ENCODE data around the gene ACLY. TPM values are rescaled to one million over a fixed set of nuclear protein-coding genes. Genes with fewer than 3 reads are reported as not detected.
"Not testable (repeated sequence)": the region's sequence is repeated elsewhere in the genome, so short reads cannot be mapped to it uniquely, and the experiment has no call there.

The ACLY gene
- total and polyA plus RNA-seq, 8 donors: 73.0 to 204 (median 87.3) TPM

DNA sequence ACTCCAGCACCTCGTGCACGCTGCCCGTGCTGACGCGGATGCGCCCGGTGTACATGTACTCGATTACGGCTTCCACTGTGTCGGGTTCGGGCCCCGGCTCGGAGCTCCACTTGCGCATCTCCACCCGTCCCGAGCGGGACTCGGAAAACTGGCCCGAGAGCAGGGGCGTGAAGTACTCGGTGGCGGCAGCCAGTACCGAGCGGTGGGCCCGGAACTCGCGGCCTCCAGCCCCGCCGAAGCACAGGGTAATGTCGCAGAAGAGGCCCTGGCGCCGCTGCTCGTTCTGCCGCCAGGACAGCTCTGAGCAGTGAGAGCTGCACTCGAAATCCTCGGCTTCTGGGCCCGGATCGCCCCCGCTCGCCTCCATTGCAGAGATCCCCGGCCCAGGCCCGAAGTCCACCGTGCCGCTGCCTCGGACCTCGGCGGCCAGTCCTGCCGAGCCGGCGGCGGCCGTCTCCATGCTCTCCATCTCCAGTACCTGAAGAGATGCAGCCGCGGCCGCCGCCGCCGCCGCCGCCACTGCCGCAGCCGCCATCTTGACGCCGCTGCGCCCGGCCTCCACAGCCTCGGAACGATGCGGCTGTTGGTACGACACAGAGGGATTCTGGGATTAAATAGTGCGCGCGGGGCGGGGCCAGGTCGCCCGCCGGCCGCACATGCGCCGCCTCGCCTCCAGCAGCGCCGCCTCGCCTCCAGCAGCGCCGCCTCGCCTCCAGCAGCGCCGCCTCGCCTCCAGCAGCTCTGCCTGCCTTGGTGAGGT is 53.7 kb downstream of the ACLY start, which contains the start of gene KLHL11:
Gene KLHL11 (minus strand): TSS at position 588 of the 760 bp plus-strand sequence. CDS start 53 bp downstream, at position 535.
- TF ChIP-seq CTCF (IDR thresholded peaks at IDR 0.05): no peak
- H3K27me3 ChIP-seq: no peaks in the 10 kb centered on the region
- H3K4me1 ChIP-seq: peaks cover 8 to 42% of the 10 kb centered on the region in 2 donors
- ATAC-seq (peak; percentile 96), DNase-seq (peak; percentile 81 to 97 (median 92))
- intact Hi-C loops (cut with DNase I): no loop called here
- peak within 1 kb of the TSS; percentile 89 for H3K27ac ChIP-seq
- peaks cover 0 to 36% of the 10 kb centered on the region in 2 donors for H3K36me3 ChIP-seq
- no peaks in the 10 kb centered on the region for H3K9me3 ChIP-seq
- peak within 1 kb of the TSS; percentile 82 to 86 for H3K4me3 ChIP-seq

GRCh38 chr17:41864498-41864835 is 54.3 kb downstream of the ACLY start:
- Histone ChIP-seq H3K27ac (peak overlapping the region; percentile 89), H3K4me1 (peaks cover 8 to 42% of the 10 kb centered on the region in 2 donors), H3K4me3 (peak overlapping the region; percentile 82 to 86), H3K9me3 (no peaks in the 10 kb centered on the region), H3K36me3 (peaks cover 0 to 30% of the 10 kb centered on the region in 2 donors), H3K27me3 (no peaks in the 10 kb centered on the region)
- peak; percentile 69 for ATAC-seq
- no peak for TF ChIP-seq CTCF (IDR thresholded peaks at IDR 0.05)
- peak in 1 of 4 donors; percentile 50 for DNase-seq
- intact Hi-C loops (cut with DNase I): no loop called here

DNA sequence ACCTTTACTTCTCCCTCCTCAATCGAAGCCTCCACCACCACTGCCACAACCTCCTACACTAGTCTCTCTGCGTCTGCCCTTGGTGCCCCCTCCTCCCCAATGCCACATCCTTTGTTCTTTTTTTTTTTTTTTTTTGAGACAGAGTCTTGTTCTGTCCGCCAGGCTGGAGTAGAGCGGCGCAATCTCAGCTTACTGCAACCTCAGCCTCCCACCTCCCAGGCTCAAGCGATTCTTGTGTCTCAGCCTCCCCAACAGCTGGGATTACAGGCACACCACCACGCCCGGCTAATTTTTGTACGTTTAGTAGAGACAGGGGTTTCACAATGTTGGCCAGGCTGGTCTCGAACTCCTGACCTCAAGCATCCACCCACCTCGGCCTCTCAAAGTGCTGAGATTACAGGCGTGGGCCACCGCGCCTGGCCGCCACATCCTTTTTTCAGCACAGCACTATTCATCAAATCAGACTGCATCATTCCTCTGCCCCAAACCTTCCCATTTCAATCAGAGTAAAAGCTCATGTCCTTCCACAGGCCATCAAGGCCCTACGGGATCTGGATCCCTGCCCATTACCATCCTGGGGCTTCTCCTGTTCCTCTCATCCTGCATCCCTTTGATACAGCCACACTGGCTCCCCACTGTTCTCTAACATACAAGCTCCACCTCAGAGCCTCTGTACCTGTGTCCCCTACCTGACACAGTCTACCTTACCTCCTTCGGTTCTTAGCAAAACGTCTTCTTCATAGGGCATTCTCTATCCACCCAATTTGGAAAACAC is 55.5 kb downstream of the ACLY start:
- intact Hi-C loops (cut with DNase I): no loop called here
- H3K36me3 ChIP-seq: peaks cover 0 to 18% of the 10 kb centered on the region in 2 donors
- TF ChIP-seq CTCF (IDR thresholded peaks at IDR 0.05): no peak
- H3K27me3 ChIP-seq: no peaks in the 10 kb centered on the region
- H3K4me1 ChIP-seq: peaks cover 8 to 42% of the 10 kb centered on the region in 2 donors
- no peak overlapping the region for H3K27ac ChIP-seq
- ATAC-seq: no peak
- no peaks in the 10 kb centered on the region for H3K9me3 ChIP-seq
- peak overlapping the region in 1 of 2 donors; percentile 86 for H3K4me3 ChIP-seq
- no peak for DNase-seq

DNA sequence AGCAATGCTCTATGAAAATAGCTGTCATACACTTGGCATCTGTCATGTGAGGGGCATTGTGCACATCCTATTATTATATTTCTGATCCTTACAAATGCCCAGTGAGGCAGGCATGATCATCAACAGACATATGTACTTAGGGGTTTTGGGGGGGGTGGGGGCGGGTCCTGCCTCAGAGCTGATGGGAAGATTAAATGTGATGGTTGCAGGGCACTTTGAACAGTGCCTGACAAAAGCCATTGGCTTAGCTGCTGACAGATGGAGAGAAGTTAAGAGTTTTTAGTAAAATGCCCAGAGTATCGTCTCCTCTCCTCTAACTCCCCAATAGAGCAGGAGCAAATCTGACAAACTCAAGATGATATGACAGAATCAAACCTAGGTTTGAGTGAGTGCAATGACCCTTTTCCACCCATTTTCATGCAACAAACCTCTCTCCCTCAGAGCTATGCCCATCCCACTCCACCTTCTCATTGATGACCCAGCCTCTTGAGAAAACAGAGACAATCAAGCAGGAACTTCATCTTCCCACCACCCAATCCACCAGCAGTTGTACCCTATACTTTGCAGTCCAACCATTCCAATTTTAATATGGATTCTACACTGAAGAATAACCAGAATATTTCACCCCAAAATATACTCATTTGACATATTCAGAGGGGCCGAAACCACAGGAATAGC is 58.4 kb downstream of the ACLY start:
- H3K4me1 ChIP-seq: peaks cover 8 to 36% of the 10 kb centered on the region in 2 donors
- ATAC-seq (no peak), DNase-seq (no peak)
- no peaks in the 10 kb centered on the region for H3K9me3 ChIP-seq
- no peak for TF ChIP-seq CTCF (IDR thresholded peaks at IDR 0.05)
- no peaks in the 10 kb centered on the region for H3K27me3 ChIP-seq
- H3K27ac ChIP-seq: no peak overlapping the region
- no peaks in the 10 kb centered on the region for H3K36me3 ChIP-seq
- no peak overlapping the region for H3K4me3 ChIP-seq
- intact Hi-C loops (cut with DNase I): no loop called here

GRCh38 chr17:41851382-41851781 is 67.4 kb downstream of the ACLY start:
- H3K4me1 ChIP-seq; H3K27me3 ChIP-seq; ATAC-seq; intact Hi-C loops (cut with DNase I); DNase-seq; H3K9me3 ChIP-seq; H3K27ac ChIP-seq; H3K4me3 ChIP-seq: not testable (repeated sequence)
- peaks cover 0 to 28% of the 10 kb centered on the region in 2 donors for H3K36me3 ChIP-seq
